ENCODE data around the gene SLC6A1. TPM values are rescaled to one million over a fixed set of nuclear protein-coding genes. Genes with fewer than 3 reads are reported as not detected.
A peak's percentile ranks its signal among the peaks of the same experiment; 100 is the strongest.

Gene SLC6A1
- total RNA-seq, 2 experiments from 2014 or later, result not detected

GRCh38 chr3:10973046-10973595, 19.4 kb upstream of the SLC6A1 start:
- DNase-seq (no peak), ATAC-seq (no peak)
- CTCF ChIA-PET, result interaction anchor here (0.7 kb wide), 1 partner anchor 10 kb away, joined by 3 read pairs; no protein-coding TSS in a partner anchor

GRCh38 chr3:10974131-10974530, 18.4 kb upstream of the SLC6A1 start:
- peaks cover 21% of the 10 kb centered on the region for H3K27me3 Mint-ChIP-seq
- ChIA-PET CTCF (interaction anchor here (0.7 kb wide), 1 partner anchor 361 kb away, joined by 3 read pairs; no protein-coding TSS in a partner anchor), POLR2A (no interaction called here)
- no peaks in the 10 kb centered on the region for H3K9me3 Mint-ChIP-seq (ENCODE audit: low read depth)
- ATAC-seq, result no peak
- H3K4me1 Mint-ChIP-seq, result peaks cover 6% of the 10 kb centered on the region
- intact Hi-C loops (cut with DNase I, micrococcal nuclease), result no loop called here
- no peak for DNase-seq
- no peaks in the 10 kb centered on the region for H3K36me3 Mint-ChIP-seq (ENCODE audit: low read depth)
- H3K4me3 Mint-ChIP-seq, result no peak overlapping the region
- no peak overlapping the region for H3K27ac Mint-ChIP-seq

More at GRCh38 chr3:10973046-10973595, 19.4 kb upstream of the SLC6A1 start:
- Mint-ChIP-seq H3K4me1 (peaks cover 6% of the 10 kb centered on the region), H3K9me3 (ENCODE audit: low read depth) (no peaks in the 10 kb centered on the region), H3K4me3 (no peak overlapping the region), H3K36me3 (ENCODE audit: low read depth) (no peaks in the 10 kb centered on the region), H3K27ac (no peak overlapping the region), H3K27me3 (peaks cover 16% of the 10 kb centered on the region)
- intact Hi-C loops (cut with DNase I, micrococcal nuclease), result no loop called here
- POLR2A ChIA-PET, result no interaction called here

- Mint-ChIP-seq H3K27me3 (peaks cover 19% of the 10 kb centered on the region), H3K9me3 (ENCODE audit: low read depth) (no peaks in the 10 kb centered on the region), H3K4me1 (peaks cover 6% of the 10 kb centered on the region), H3K27ac (no peak overlapping the region), H3K36me3 (ENCODE audit: low read depth) (no peaks in the 10 kb centered on the region), H3K4me3 (no peak overlapping the region)
- DNase-seq (no peak), ATAC-seq (no peak)
- ChIA-PET CTCF (interaction anchor here (0.7 kb wide), 1 partner anchor 360 kb away, joined by 3 read pairs; no protein-coding TSS in a partner anchor), POLR2A (no interaction called here)
- intact Hi-C loops (cut with DNase I, micrococcal nuclease), result no loop called here
These were observed 17.7 kb upstream of the SLC6A1 start for GRCh38 chr3:10974746-10975375.

GRCh38 chr3:10975695-10976234, 16.8 kb upstream of the SLC6A1 start:
- Mint-ChIP-seq H3K36me3 (ENCODE audit: low read depth) (no peaks in the 10 kb centered on the region), H3K4me1 (peaks cover 6% of the 10 kb centered on the region), H3K27ac (no peak overlapping the region), H3K4me3 (no peak overlapping the region), H3K27me3 (peaks cover 21% of the 10 kb centered on the region), H3K9me3 (ENCODE audit: low read depth) (no peaks in the 10 kb centered on the region)
- DNase-seq, result no peak
- no peak for ATAC-seq
- POLR2A ChIA-PET, result no interaction called here
- CTCF ChIA-PET, result no interaction called here
- intact Hi-C loops (cut with DNase I, micrococcal nuclease), result no loop called here

GRCh38 chr3:10976770-10977169, 15.8 kb upstream of the SLC6A1 start:
- no peak overlapping the region for H3K4me3 Mint-ChIP-seq
- no peak overlapping the region for H3K27ac Mint-ChIP-seq
- intact Hi-C loops (cut with DNase I, micrococcal nuclease), result no loop called here
- peaks cover 6% of the 10 kb centered on the region for H3K4me1 Mint-ChIP-seq
- no peaks in the 10 kb centered on the region for H3K9me3 Mint-ChIP-seq (ENCODE audit: low read depth)
- ChIA-PET POLR2A (no interaction called here), CTCF (interaction anchor here (1.5 kb wide), 1 partner anchor 17 kb away, joined by 4 read pairs; no protein-coding TSS in a partner anchor)
- ATAC-seq (peak; percentile 80), DNase-seq (no peak)
- H3K27me3 Mint-ChIP-seq, result peaks cover 22% of the 10 kb centered on the region
- H3K36me3 Mint-ChIP-seq (ENCODE audit: low read depth), result no peaks in the 10 kb centered on the region

- H3K36me3 Mint-ChIP-seq (ENCODE audit: low read depth), result no peaks in the 10 kb centered on the region
- CTCF ChIA-PET, result interaction anchor here (1.5 kb wide), 1 partner anchor 15 kb away, joined by 4 read pairs; no protein-coding TSS in a partner anchor
- no peak overlapping the region for H3K4me3 Mint-ChIP-seq
- H3K9me3 Mint-ChIP-seq (ENCODE audit: low read depth), result no peaks in the 10 kb centered on the region
- DNase-seq (no peak), ATAC-seq (no peak)
- POLR2A ChIA-PET, result no interaction called here
- H3K4me1 Mint-ChIP-seq, result peaks cover 6% of the 10 kb centered on the region
- intact Hi-C loops (cut with DNase I, micrococcal nuclease), result no loop called here
- H3K27ac Mint-ChIP-seq, result no peak overlapping the region
- peaks cover 26% of the 10 kb centered on the region for H3K27me3 Mint-ChIP-seq
These were observed 14.5 kb upstream of the SLC6A1 start for GRCh38 chr3:10977892-10978510.

- peaks cover 6% of the 10 kb centered on the region for H3K4me1 Mint-ChIP-seq
- H3K27me3 Mint-ChIP-seq, result peaks cover 25% of the 10 kb centered on the region
- intact Hi-C loops (cut with DNase I, micrococcal nuclease), result no loop called here
- ChIA-PET CTCF (no interaction called here), POLR2A (no interaction called here)
- H3K9me3 Mint-ChIP-seq (ENCODE audit: low read depth), result no peaks in the 10 kb centered on the region
- ATAC-seq (no peak), DNase-seq (no peak)
- H3K4me3 Mint-ChIP-seq, result no peak overlapping the region
- no peak overlapping the region for H3K27ac Mint-ChIP-seq
- H3K36me3 Mint-ChIP-seq (ENCODE audit: low read depth), result no peaks in the 10 kb centered on the region
These were observed 13.6 kb upstream of the SLC6A1 start for GRCh38 chr3:10978956-10979355.

GRCh38 chr3:10980312-10980711, 12.2 kb upstream of the SLC6A1 start:
- H3K9me3 Mint-ChIP-seq (ENCODE audit: low read depth), result no peaks in the 10 kb centered on the region
- no peak overlapping the region for H3K4me3 Mint-ChIP-seq
- no peaks in the 10 kb centered on the region for H3K36me3 Mint-ChIP-seq (ENCODE audit: low read depth)
- peaks cover 6% of the 10 kb centered on the region for H3K4me1 Mint-ChIP-seq
- peaks cover 19% of the 10 kb centered on the region for H3K27me3 Mint-ChIP-seq
- DNase-seq (no peak), ATAC-seq (no peak)
- intact Hi-C loops (cut with DNase I, micrococcal nuclease), result no loop called here
- POLR2A ChIA-PET, result no interaction called here
- CTCF ChIA-PET, result no interaction called here
- no peak overlapping the region for H3K27ac Mint-ChIP-seq

GRCh38 chr3:10981031-10981430, 11.5 kb upstream of the SLC6A1 start:
- Mint-ChIP-seq H3K27ac (no peak overlapping the region), H3K27me3 (peaks cover 19% of the 10 kb centered on the region), H3K36me3 (ENCODE audit: low read depth) (no peaks in the 10 kb centered on the region), H3K9me3 (ENCODE audit: low read depth) (no peaks in the 10 kb centered on the region), H3K4me1 (peaks cover 6% of the 10 kb centered on the region), H3K4me3 (no peak overlapping the region)
- CTCF ChIA-PET, result interaction anchor here (1.1 kb wide), 1 partner anchor 34 kb away, joined by 3 read pairs; no protein-coding TSS in a partner anchor
- POLR2A ChIA-PET, result no interaction called here
- ATAC-seq (no peak), DNase-seq (no peak)
- intact Hi-C loops (cut with DNase I, micrococcal nuclease), result no loop called here

- no peaks in the 10 kb centered on the region for H3K36me3 Mint-ChIP-seq (ENCODE audit: low read depth)
- H3K4me1 Mint-ChIP-seq, result no peaks in the 10 kb centered on the region
- DNase-seq, result no peak
- no peak overlapping the region for H3K4me3 Mint-ChIP-seq
- H3K9me3 Mint-ChIP-seq (ENCODE audit: low read depth), result no peaks in the 10 kb centered on the region
- POLR2A ChIA-PET, result no interaction called here
- intact Hi-C loops (cut with DNase I, micrococcal nuclease), result loop anchor here in 1 of 2 experiments (2.0 kb wide), 1 partner anchor 223 kb away; no protein-coding TSS in a partner anchor
- CTCF ChIA-PET, result interaction anchor here (0.7 to 1.6 kb wide), 4 partner anchors 17 to 223 kb away, joined by 3 to 4 read pairs (median 3); no protein-coding TSS in a partner anchor
- ATAC-seq, result no peak
- no peak overlapping the region for H3K27ac Mint-ChIP-seq
- peaks cover 19% of the 10 kb centered on the region for H3K27me3 Mint-ChIP-seq
These were observed 10.6 kb upstream of the SLC6A1 start for GRCh38 chr3:10981961-10982360.

- Mint-ChIP-seq H3K27ac (no peak overlapping the region), H3K36me3 (ENCODE audit: low read depth) (no peaks in the 10 kb centered on the region), H3K27me3 (peaks cover 19% of the 10 kb centered on the region), H3K4me3 (no peak overlapping the region), H3K4me1 (no peaks in the 10 kb centered on the region), H3K9me3 (ENCODE audit: low read depth) (no peaks in the 10 kb centered on the region)
- POLR2A ChIA-PET, result no interaction called here
- intact Hi-C loops (cut with DNase I, micrococcal nuclease), result loop anchor here in 1 of 2 experiments (2.0 kb wide), 1 partner anchor 224 kb away; no protein-coding TSS in a partner anchor
- CTCF ChIA-PET, result interaction anchor here (0.6 to 1.6 kb wide), 5 partner anchors 9 to 224 kb away, joined by 3 to 4 read pairs (median 3); no protein-coding TSS in a partner anchor
- ATAC-seq, result no peak
- no peak for DNase-seq
These were observed 9.8 kb upstream of the SLC6A1 start for GRCh38 chr3:10982782-10983181.
